GM12873 (cell line): ENCODE measurements around the gene ATAD3C.

Source experiments
- CTCF ChIP-seq: IDR thresholded peaks from 2 replicates; pipeline ENCODE4 v1.5.1; 2012; ENCODE audit warnings: low read depth, mild to moderate bottlenecking, moderate library complexity, low read length, control low read depth; ENCODE audit not compliant: insufficient read depth; ENCODE audit errors: missing control alignments

ATAD3C gene

GRCh38 chr1:1428174-1428573 lies 21.3 kb upstream of the ATAD3C start:
- TF ChIP-seq CTCF = no peak

GRCh38 chr1:1429671-1430073 lies 19.8 kb upstream of the ATAD3C start:
- no peak for TF ChIP-seq CTCF

- no peak for TF ChIP-seq CTCF
Observed at GRCh38 chr1:1430114-1430982, 19.1 kb upstream of the ATAD3C start.

GRCh38 chr1:1430992-1431844 lies 18.3 kb upstream of the ATAD3C start:
- no peak for TF ChIP-seq CTCF

- TF ChIP-seq CTCF = no peak
Observed at GRCh38 chr1:1431845-1432273, 17.6 kb upstream of the ATAD3C start.

- TF ChIP-seq CTCF = no peak
Observed at GRCh38 chr1:1432274-1432950, 17.1 kb upstream of the ATAD3C start.
